ENCODE data around the gene UGT1A4. TPM values are rescaled to one million over a fixed set of nuclear protein-coding genes. Genes with fewer than 3 reads are reported as not detected.

UGT1A4 gene
- total RNA-seq, 1 experiment from 2014 or later = 0.12 TPM

GRCh38 chr2:233698740-233699139 is 19.8 kb upstream of the UGT1A4 start:
- ChIA-PET RAD21 (ENCODE audit: low non-redundant PET in 1 of 2, low total read pairs in 2 of 2, uncharacterized antibody in 2 of 2, unreplicated experiment in 2 of 2) (no interaction called here), CTCF (no interaction called here), POLR2A (no interaction called here)
- intact Hi-C loops (cut with micrococcal nuclease) = no loop called here
- Histone ChIP-seq H3K4me1 (ENCODE audit: control insufficient read depth in 1 of 2, insufficient read depth in 2 of 2, low read length in 2 of 2) (no peaks in the 10 kb centered on the region), H3K4me3 (replicated peaks in 1 of 2; ENCODE audit: low read depth in 1 of 2, low read length in 2 of 2) (no peak overlapping the region), H3K27ac (ENCODE audit: low read depth, low read length) (no peak overlapping the region), H3K79me2 (ENCODE audit: insufficient read depth, low read length) (no peaks in the 10 kb centered on the region), H3K4me2 (ENCODE audit: low read length) (no peak overlapping the region), H3K36me3 (ENCODE audit: control insufficient read depth in 1 of 2, insufficient read depth in 2 of 2, low read length in 2 of 2) (no peaks in the 10 kb centered on the region), H3K9me3 (ENCODE audit: control insufficient read depth in 1 of 2, insufficient read depth in 1 of 2, low read depth in 1 of 2, low read length in 2 of 2) (no peaks in the 10 kb centered on the region), H3K9ac (ENCODE audit: low read length) (no peak overlapping the region), H2AFZ (ENCODE audit: low read depth, low read length, poor library complexity, severe bottlenecking) (no peak overlapping the region), H3K9me2 (ENCODE audit: insufficient read depth) (no peaks in the 10 kb centered on the region), H3K27me3 (ENCODE audit: insufficient read depth, low read length) (no peaks in the 10 kb centered on the region), H4K20me1 (ENCODE audit: insufficient read depth) (no peaks in the 10 kb centered on the region)
- BruUV-seq (replicated peaks) = no TSS peak
- DNase-seq (ENCODE audit: low read depth, low spot score) (no peak), ATAC-seq (no peak)
- TF ChIP-seq POLR2A (IDR thresholded peaks at IDR 0.05; ENCODE audit: borderline replicate concordance, extremely low read depth, insufficient read depth, insufficient read length) (no peak), ZBTB33 (IDR thresholded peaks at IDR 0.05; ENCODE audit: extremely low read depth, insufficient replicate concordance, low read length) (no peak), TCF7L2 (IDR thresholded peaks at IDR 0.05; ENCODE audit: borderline replicate concordance, extremely low read depth, insufficient read depth, insufficient read length) (no peak), ZFX (IDR thresholded peaks at IDR 0.05) (no peak), EZH2phosphoT487 (IDR thresholded peaks at IDR 0.05; ENCODE audit: borderline replicate concordance) (no peak), ZNF274 (IDR thresholded peaks at IDR 0.05; ENCODE audit: low read depth, low read length) (no peak), SRF (IDR thresholded peaks at IDR 0.05; ENCODE audit: low read depth) (no peak), EZH2 (IDR thresholded peaks at IDR 0.05) (no peak), JUND (IDR thresholded peaks at IDR 0.05) (no peak), CBX3 (IDR thresholded peaks at IDR 0.05; ENCODE audit: low read depth) (no peak), YY1 (IDR thresholded peaks at IDR 0.05; ENCODE audit: extremely low read depth, insufficient replicate concordance, low read depth, low read length) (no peak), CEBPB (IDR thresholded peaks at IDR 0.05; ENCODE audit: low read depth) (no peak)

Measured in HCT116 (cell line).